H1 (cell line): ENCODE results near the gene MVD. TPM values are rescaled to one million over a fixed set of nuclear protein-coding genes. Genes with fewer than 3 reads are reported as not detected.
A peak's percentile ranks its signal among the peaks of the same experiment; 100 is the strongest.

Experiments used
- CTCF ChIA-PET: fragments of 300-600 bp; sonication (Branson Sonifier 250); formaldehyde crosslinking; loops from one replicate; lab custom pipeline; 2021; ENCODE audit not compliant: partially characterized antibody; lab: Charles Lee
- POLR2A ChIA-PET: fragments of 300-600 bp; sonication (Branson Sonifier 250); formaldehyde crosslinking; loops from one replicate; lab custom pipeline; 2021; ENCODE audit warnings: inconsistent platforms; ENCODE audit not compliant: partially characterized antibody; lab: Charles Lee
- DNase-seq, 2 experiments: peaks; one replicate each; pipeline versions ENCODE4 v3.0.0 to v3.0.0-alpha.2; 2010 to 2022; ENCODE audit warnings: low spot score in 2 of 2, low read depth in 1 of 2, mixed read lengths in 1 of 2
- FAIRE-seq: peaks from 2 replicates; lab custom pipeline; 2011; peaks lifted over from hg19 to GRCh38; lab: Jason Lieb, UNC
- H2AFZ ChIP-seq: 2 replicates; pipeline ENCODE4 v1.8.1; 2012; ENCODE audit warnings: low read length, inconsistent platforms
- H2AK5ac ChIP-seq: 2 replicates; pipeline ENCODE4 v1.6.1; 2013; ENCODE audit warnings: low read depth, low read length
- H2BK120ac ChIP-seq: replicated peaks from 2 replicates; pipeline ENCODE3; 2013; ENCODE audit warnings: low read depth, low read length, inconsistent platforms
- H2BK12ac ChIP-seq: 2 replicates; pipeline ENCODE4 v1.6.1; 2013; ENCODE audit warnings: low read depth, low read length
- H2BK15ac ChIP-seq: 2 replicates; pipeline ENCODE4 v1.6.1; 2013; ENCODE audit warnings: low read length
- H2BK20ac ChIP-seq: 2 replicates; pipeline ENCODE4 v1.6.1; 2013; ENCODE audit warnings: low read length
- H2BK5ac ChIP-seq: 2 replicates; pipeline ENCODE4 v1.6.1; 2013; ENCODE audit warnings: low read depth, low read length
- H3K14ac ChIP-seq: 2 replicates; pipeline ENCODE4 v1.6.1; 2013; ENCODE audit warnings: inconsistent platforms; ENCODE audit not compliant: insufficient read length
- H3K18ac ChIP-seq: 2 replicates; pipeline ENCODE4 v1.6.1; 2013; ENCODE audit warnings: low read length; ENCODE audit errors: extremely low read depth
- H3K23ac ChIP-seq: 2 replicates; pipeline ENCODE4 v1.6.1; 2013; ENCODE audit warnings: inconsistent platforms; ENCODE audit not compliant: insufficient read length
- H3K23me2 ChIP-seq: 2 replicates; pipeline ENCODE4 v1.6.1; 2013; ENCODE audit warnings: low read depth, low read length
- H3K27ac ChIP-seq: 2 replicates; pipeline ENCODE4 v1.6.1; 2011; ENCODE audit warnings: low read depth, low read length, inconsistent platforms
- H3K27me3 ChIP-seq, 4 experiments: replicated peaks in 1 of 4; 1 replicate in 1 of 4; 2 replicates in 3 of 4; pipeline versions ENCODE4 v1.6.1 to v1.8.1; 2011 to 2013; ENCODE audit warnings: low read length in 3 of 4, mild to moderate bottlenecking in 3 of 4, inconsistent platforms in 2 of 4, mixed read lengths in 2 of 4, moderate library complexity in 1 of 4; ENCODE audit not compliant: control insufficient read depth in 3 of 4, insufficient read depth in 3 of 4; ENCODE audit errors: extremely low read depth in 1 of 4
- H3K36me3 ChIP-seq, 4 experiments: 2 replicates each; pipeline versions ENCODE4 v1.6.1 to v1.8.1; 2011 to 2013; ENCODE audit warnings: mild to moderate bottlenecking in 4 of 4, low read length in 3 of 4, moderate library complexity in 2 of 4, control low read depth in 1 of 4, inconsistent platforms in 1 of 4; ENCODE audit not compliant: insufficient read depth in 4 of 4, control insufficient read depth in 2 of 4
- H3K4ac ChIP-seq: replicated peaks from 2 replicates; pipeline ENCODE3; 2013; ENCODE audit warnings: low read length, low read depth, mixed read lengths, inconsistent platforms; ENCODE audit not compliant: insufficient read length
- H3K4me1 ChIP-seq, 4 experiments: replicated peaks in 1 of 4; 1 replicate in 1 of 4; 2 replicates in 3 of 4; pipeline versions ENCODE4 v1.6.1 to v1.8.1; 2011 to 2013; ENCODE audit warnings: low read length in 3 of 4, inconsistent platforms in 2 of 4, mixed read lengths in 1 of 4; ENCODE audit not compliant: insufficient read depth in 4 of 4, control insufficient read depth in 3 of 4
- H3K4me2 ChIP-seq, 2 experiments: 2 replicates each; pipeline versions ENCODE4 v1.6.1 to v1.8.1; 2011 to 2013; ENCODE audit warnings: low read depth in 2 of 2, low read length in 2 of 2, control low read depth in 1 of 2, inconsistent platforms in 1 of 2, mild to moderate bottlenecking in 1 of 2; ENCODE audit not compliant: insufficient read depth in 1 of 2
- H3K4me3 ChIP-seq, 4 experiments: fragments of 200-600, 300-600 bp in 1 of 4; sonication (generic), shearing (Covaris generic), sonication (Bioruptor Twin) in 1 of 4; 2 replicates each; pipeline versions ENCODE4 v1.5.1 to v1.8.1; 2011 to 2016; ENCODE audit warnings: low read length in 4 of 4, low read depth in 3 of 4, control low read depth in 2 of 4, inconsistent platforms in 2 of 4, mild to moderate bottlenecking in 2 of 4, mixed read lengths in 1 of 4, moderate library complexity in 1 of 4; ENCODE audit not compliant: insufficient read depth in 2 of 4; ENCODE audit errors: extremely low read depth in 1 of 4
- H3K56ac ChIP-seq: replicated peaks from 2 replicates; pipeline ENCODE3; 2013; ENCODE audit warnings: low read depth, mild to moderate bottlenecking, mixed read lengths, low read length, inconsistent platforms; ENCODE audit not compliant: insufficient read length
- H3K79me1 ChIP-seq: 2 replicates; pipeline ENCODE4 v1.6.1; 2013; ENCODE audit warnings: low read depth, low read length, control low read depth
- H3K79me2 ChIP-seq, 2 experiments: 2 replicates each; pipeline versions ENCODE4 v1.6.1 to v1.8.1; 2012 to 2013; ENCODE audit warnings: low read length in 2 of 2, mild to moderate bottlenecking in 2 of 2, inconsistent platforms in 1 of 2; ENCODE audit not compliant: insufficient read depth in 2 of 2, control insufficient read depth in 1 of 2
- H3K9ac ChIP-seq, 4 experiments: replicated peaks in 1 of 4; 1 replicate in 1 of 4; 2 replicates in 3 of 4; pipeline versions ENCODE4 v1.6.1 to v1.8.1; 2011 to 2013; ENCODE audit warnings: low read depth in 3 of 4, low read length in 3 of 4, control low read depth in 2 of 4, mild to moderate bottlenecking in 2 of 4, moderate library complexity in 2 of 4, inconsistent platforms in 1 of 4; ENCODE audit errors: extremely low read depth in 1 of 4
- H3K9me3 ChIP-seq, 2 experiments: 2 replicates each; pipeline versions ENCODE4 v1.6.1 to v1.8.1; 2012 to 2013; ENCODE audit warnings: mild to moderate bottlenecking in 2 of 2, moderate library complexity in 2 of 2, control low read depth in 1 of 2, inconsistent platforms in 1 of 2, low read depth in 1 of 2, low read length in 1 of 2, mixed read lengths in 1 of 2; ENCODE audit not compliant: insufficient read depth in 2 of 2
- H4K20me1 ChIP-seq, 2 experiments: replicated peaks in 1 of 2; 2 replicates each; pipeline versions ENCODE3 to v1.8.1; 2011 to 2013; ENCODE audit warnings: inconsistent platforms in 2 of 2, low read length in 2 of 2, mild to moderate bottlenecking in 1 of 2; ENCODE audit not compliant: insufficient read depth in 2 of 2, control insufficient read depth in 1 of 2
- H4K5ac ChIP-seq: 2 replicates; pipeline ENCODE4 v1.6.1; 2013; ENCODE audit warnings: low read length, low read depth, mixed read lengths, inconsistent platforms; ENCODE audit not compliant: insufficient read length
- H4K8ac ChIP-seq: 2 replicates; pipeline ENCODE4 v1.8.0; 2013; ENCODE audit warnings: mild to moderate bottlenecking, moderate library complexity, low read length, inconsistent platforms; ENCODE audit not compliant: insufficient read depth; ENCODE audit errors: extremely low read depth
- H4K91ac ChIP-seq: replicated peaks from 2 replicates; pipeline ENCODE3; 2013; ENCODE audit warnings: low read length, mixed read lengths, inconsistent platforms; ENCODE audit not compliant: insufficient read length
- ASH2L ChIP-seq: fragments of 200-600, 300-600 bp; sonication (generic); IDR thresholded peaks from one replicate; pipeline ENCODE4 v1.7.1; 2017; ENCODE audit warnings: low read length
- ATF2 ChIP-seq: IDR thresholded peaks from 2 replicates; pipeline ENCODE4 v1.6.1; 2012; ENCODE audit warnings: low read length, inconsistent platforms
- CBX5 ChIP-seq: fragments of 300-800, 300-1000 bp; sonication (generic); IDR thresholded peaks from 2 replicates; pipeline ENCODE4 v1.7.1; 2016; ENCODE audit warnings: antibody characterized with exemption, low read length, low read depth
- HDAC2 ChIP-seq, 2 experiments: fragments of 300-600 bp in 1 of 2; sonication (generic) in 1 of 2; IDR thresholded peaks; 2 replicates each; pipeline ENCODE4 v1.6.1; 2011 to 2012; ENCODE audit warnings: low read depth in 2 of 2, low read length in 2 of 2, mild to moderate bottlenecking in 2 of 2, moderate library complexity in 2 of 2, borderline replicate concordance in 1 of 2, inconsistent platforms in 1 of 2
- POLR2A ChIP-seq, 2 experiments: IDR thresholded peaks; 1 replicate in 1 of 2; 2 replicates in 1 of 2; pipeline ENCODE4 v1.6.1; 2011; ENCODE audit warnings: low read depth in 2 of 2, low read length in 2 of 2, mild to moderate bottlenecking in 2 of 2; ENCODE audit errors: control extremely low read depth in 1 of 2
- RBBP5 ChIP-seq: IDR thresholded peaks from 2 replicates; pipeline ENCODE4 v1.7.1; 2012; ENCODE audit warnings: low read depth, mild to moderate bottlenecking, inconsistent platforms, low read length, moderate library complexity, borderline replicate concordance
- RNF2 ChIP-seq: fragments of 200-900, 300-1000 bp; sonication (generic); IDR thresholded peaks from 2 replicates; pipeline ENCODE4 v1.7.1; 2016; ENCODE audit warnings: borderline replicate concordance, low read depth, mild to moderate bottlenecking, antibody characterized with exemption, low read length; ENCODE audit not compliant: poor library complexity, severe bottlenecking; ENCODE audit errors: missing control alignments
- SP1 ChIP-seq: IDR thresholded peaks from 2 replicates; pipeline ENCODE4 v1.6.1; 2011; ENCODE audit warnings: low read depth, low read length
- SP4 ChIP-seq: IDR thresholded peaks from 2 replicates; pipeline ENCODE4 v1.6.1; 2012; ENCODE audit warnings: low read length, inconsistent platforms
- TAF1 ChIP-seq: IDR thresholded peaks from 2 replicates; pipeline ENCODE4 v1.6.1; 2011; ENCODE audit warnings: mild to moderate bottlenecking, low read depth, low read length
- ZNF274 ChIP-seq: IDR thresholded peaks from 2 replicates; pipeline ENCODE4 v1.7.0; 2012; ENCODE audit warnings: low read length, borderline replicate concordance; ENCODE audit errors: extremely low read depth
- WGBS, 2 experiments: shearing (Covaris generic) in 1 of 2; methylation state at CpG; one replicate each; pipeline versions ENCODE4 v1.1.6 to v1.1.7; 2013 to 2015; ENCODE audit warnings: low lambda C conversion rate in 2 of 2, mixed read lengths in 2 of 2, inconsistent platforms in 1 of 2, low coverage in 1 of 2, missing lambda C conversion rate in 1 of 2; ENCODE audit not compliant: insufficient replicate concordance in 2 of 2, insufficient coverage in 1 of 2, insufficient read length in 1 of 2; ENCODE audit errors: extremely low coverage in 1 of 2, missing lambda C conversion rate in 1 of 2; 5-methylcytosine and 5-hydroxymethylcytosine counted together
- polyA plus RNA-seq, 7 experiments: library from polyadenylated mRNA; depleted of rRNA in 3 of 7; stranded (reverse) in 5 of 7; unstranded in 2 of 7; fragments of >200 nt in 5 of 7; fragments of 200-250 nt in 2 of 7; gene quantifications; 1 replicate in 5 of 7; 2 replicates in 1 of 7; 4 replicates in 1 of 7; pipeline versions ENCODE4 v1.2.1 to v1.2.3, GENCODE V29; 2011 to 2013; ENCODE audit warnings: missing spikeins in 2 of 7, mixed read lengths in 2 of 7
- total RNA-seq: library from RNA; stranded (reverse); fragmentation: NEBNext Ultra II Directional; extraction: Animal tissue kit (Norgen Biotek cat#: 25700); gene quantifications from 2 replicates; pipeline ENCODE4 v1.2.1, GENCODE V29; 2021

MVD gene
- total and polyA plus RNA-seq, 2 of the 8 experiments (the other 6 are each of a cell fraction or from before 2014, with no cell fraction given): 47.2 to 77.3 TPM

DNA sequence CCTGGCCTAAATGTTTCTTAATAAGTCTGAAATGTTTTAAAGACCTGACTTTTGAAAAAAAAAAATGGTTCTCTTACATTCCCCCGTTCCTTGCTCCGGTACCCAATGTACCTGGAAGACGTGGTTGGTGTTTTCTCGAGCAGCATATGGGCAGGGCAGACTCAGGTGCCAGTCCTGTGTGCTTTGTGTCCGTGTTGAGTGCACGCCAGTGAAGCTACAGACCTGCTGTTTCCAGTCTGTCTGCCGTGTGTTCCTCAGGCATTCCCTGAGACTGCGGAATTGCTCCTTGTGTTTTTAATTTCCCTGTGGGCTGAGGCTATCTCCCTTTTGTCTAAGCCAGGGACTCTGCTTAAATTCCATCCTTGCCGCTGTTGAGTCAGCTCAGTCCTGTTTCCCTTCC is 36.2 kb downstream of the MVD start:
- H3K27me3 ChIP-seq: no peaks in the 10 kb centered on the region
- peak overlapping the region; percentile 47; the same call in 1 of the 2 replicates for H2BK5ac ChIP-seq
- H3K4me1 ChIP-seq: peaks cover 0 to 7% (median 3%) of the 10 kb centered on the region in 4 experiments; a peak in 5 of 7 replicates
- no peak for FAIRE-seq
- no peak overlapping the region for H3K18ac ChIP-seq
- H4K91ac ChIP-seq: no peak overlapping the region
- H3K79me2 ChIP-seq: no peaks in the 10 kb centered on the region
- no peak for DNase-seq
- H3K23me2 ChIP-seq: no peaks in the 10 kb centered on the region
- no peak overlapping the region for H2BK20ac ChIP-seq
- no peaks in the 10 kb centered on the region; the same call in 1 of the 2 replicates for H3K79me1 ChIP-seq
- no peak overlapping the region for H4K5ac ChIP-seq
- H2BK12ac ChIP-seq: no peak overlapping the region
- H4K8ac ChIP-seq: no peak overlapping the region
- ChIA-PET POLR2A (no interaction called here), CTCF (interaction anchor here (0.6 to 11.2 kb wide), 7 partner anchors 10 to 90 kb away, joined by 3 to 89 read pairs (median 4); no protein-coding TSS in a partner anchor)
- no peak overlapping the region for H2AK5ac ChIP-seq
- H3K9me3 ChIP-seq: no peaks in the 10 kb centered on the region
- H2BK15ac ChIP-seq: no peak overlapping the region
- no peak overlapping the region for H3K4me2 ChIP-seq
- peaks cover 20 to 50% (median 31%) of the 10 kb centered on the region in 4 experiments for H3K36me3 ChIP-seq
- H2BK120ac ChIP-seq: no peak overlapping the region
- no peak overlapping the region for H3K4ac ChIP-seq
- H2AFZ ChIP-seq: no peak overlapping the region
- H4K20me1 ChIP-seq: peaks cover 2 to 14% of the 10 kb centered on the region in 2 experiments
- WGBS, 2 experiments: 94% methylated on average over 9 of the region's 9 CpGs; no CpG with 5 or more reads in 1 of the 2 experiments
- no peak overlapping the region for H3K14ac ChIP-seq
- H3K27ac ChIP-seq: no peak overlapping the region
- H3K9ac ChIP-seq: no peak overlapping the region
- TF ChIP-seq CBX5: no peak
- no peak for TF ChIP-seq ATF2
- TF ChIP-seq SP4: no peak
- no peak for TF ChIP-seq SP1
- no peak for TF ChIP-seq TAF1
- TF ChIP-seq RBBP5: no peak
- no peak for TF ChIP-seq ASH2L
- no peak for TF ChIP-seq RNF2
- no peak for TF ChIP-seq HDAC2 (IDR thresholded peaks at IDR 0.05; ENCODE audit: borderline replicate concordance in 1 of 2, low read depth in 2 of 2, low read length in 2 of 2)
- no peak for TF ChIP-seq ZNF274
- no peak for TF ChIP-seq POLR2A (IDR thresholded peaks at IDR 0.05; ENCODE audit: control extremely low read depth in 1 of 2, low read depth in 2 of 2, low read length in 2 of 2)
- no peak overlapping the region for H3K23ac ChIP-seq
- H3K56ac ChIP-seq: no peak overlapping the region
- no peak overlapping the region for H3K4me3 ChIP-seq
